H9 (cell line): ENCODE measurements around the gene SMARCE1. TPM values are rescaled to one million over a fixed set of nuclear protein-coding genes. Genes with fewer than 3 reads are reported as not detected.

ENCODE experiments used
- DNase-seq: peaks from one replicate; pipeline ENCODE4 v3.0.0-alpha.2; 2017
- H2AFZ ChIP-seq: one replicate; pipeline ENCODE4 v1.6.1; 2013; ENCODE audit warnings: mild to moderate bottlenecking, low read length, control low read depth, moderate library complexity
- H2AK5ac ChIP-seq: 2 replicates; pipeline ENCODE4 v1.6.1; 2013; ENCODE audit warnings: low read length, control low read depth, mixed read lengths; ENCODE audit not compliant: insufficient read length
- H2BK120ac ChIP-seq: one replicate; pipeline ENCODE4 v1.6.1; 2013; ENCODE audit warnings: low read depth, mild to moderate bottlenecking, low read length, control low read depth, inconsistent platforms; ENCODE audit not compliant: poor library complexity, severe bottlenecking
- H2BK12ac ChIP-seq: 2 replicates; pipeline ENCODE4 v1.6.1; 2013; ENCODE audit warnings: low read length, control low read depth, mixed read lengths, low read depth; ENCODE audit not compliant: insufficient read length
- H2BK15ac ChIP-seq: 2 replicates; pipeline ENCODE4 v1.6.1; 2013; ENCODE audit warnings: low read depth, low read length, control low read depth
- H2BK20ac ChIP-seq: one replicate; pipeline ENCODE4 v1.6.1; 2013; ENCODE audit warnings: low read depth, mild to moderate bottlenecking, low read length, control low read depth, inconsistent platforms; ENCODE audit not compliant: poor library complexity, severe bottlenecking
- H2BK5ac ChIP-seq: 2 replicates; pipeline ENCODE4 v1.6.1; 2013; ENCODE audit warnings: low read length, control low read depth, mixed read lengths; ENCODE audit not compliant: insufficient read length
- H3K14ac ChIP-seq: 2 replicates; pipeline ENCODE4 v1.6.1; 2013; ENCODE audit warnings: low read length, control low read depth; ENCODE audit not compliant: insufficient read depth
- H3K18ac ChIP-seq: 2 replicates; pipeline ENCODE4 v1.6.1; 2013; ENCODE audit warnings: low read depth, mild to moderate bottlenecking, mixed read lengths, low read length, control low read depth; ENCODE audit not compliant: insufficient read length
- H3K23ac ChIP-seq: 2 replicates; pipeline ENCODE4 v1.6.1; 2013; ENCODE audit warnings: low read length, control low read depth, mixed read lengths, low read depth; ENCODE audit not compliant: insufficient read length
- H3K23me2 ChIP-seq: 2 replicates; pipeline ENCODE4 v1.6.1; 2013; ENCODE audit warnings: low read depth, mild to moderate bottlenecking, mixed read lengths, low read length, control low read depth; ENCODE audit not compliant: insufficient read length, poor library complexity, severe bottlenecking
- H3K27ac ChIP-seq: 2 replicates; pipeline ENCODE4 v1.5.1; 2013; ENCODE audit warnings: low read length, control low read depth, mixed read lengths, low read depth; ENCODE audit not compliant: insufficient read length
- H3K27me3 ChIP-seq: 2 replicates; pipeline ENCODE4 v1.6.1; 2013; ENCODE audit warnings: low read length, control low read depth, inconsistent platforms; ENCODE audit not compliant: insufficient read depth
- H3K4ac ChIP-seq: 2 replicates; pipeline ENCODE4 v1.6.1; 2013; ENCODE audit warnings: low read depth, mild to moderate bottlenecking, control low read depth, inconsistent platforms, low read length, moderate library complexity
- H3K4me1 ChIP-seq: 2 replicates; pipeline ENCODE4 v1.6.1; 2013; ENCODE audit warnings: low read length, control low read depth, inconsistent platforms; ENCODE audit not compliant: insufficient read depth
- H3K4me2 ChIP-seq: 2 replicates; pipeline ENCODE4 v1.6.1; 2013; ENCODE audit warnings: low read length, control low read depth, mixed read lengths; ENCODE audit not compliant: insufficient read length, insufficient read depth
- H3K56ac ChIP-seq: 2 replicates; pipeline ENCODE4 v1.6.1; 2013; ENCODE audit warnings: low read depth, mild to moderate bottlenecking, mixed read lengths, low read length, control low read depth; ENCODE audit not compliant: insufficient read length
- H3K79me1 ChIP-seq: 2 replicates; pipeline ENCODE4 v1.6.1; 2013; ENCODE audit warnings: low read depth, mild to moderate bottlenecking, moderate library complexity, low read length, control low read depth, inconsistent platforms; ENCODE audit not compliant: insufficient read depth, poor library complexity, severe bottlenecking
- H3K79me2 ChIP-seq: 2 replicates; pipeline ENCODE4 v1.6.1; 2013; ENCODE audit warnings: low read length, control low read depth, inconsistent platforms; ENCODE audit not compliant: insufficient read depth
- H3K9ac ChIP-seq: 2 replicates; pipeline ENCODE4 v1.6.1; 2013; ENCODE audit warnings: low read length, control low read depth, mixed read lengths; ENCODE audit not compliant: insufficient read length; ENCODE audit errors: extremely low read depth
- H3K9me3 ChIP-seq: one replicate; pipeline ENCODE4 v1.6.1; 2013; ENCODE audit warnings: low read depth, low read length, inconsistent platforms; ENCODE audit not compliant: control insufficient read depth
- H3T11ph ChIP-seq: one replicate; pipeline ENCODE4 v1.6.1; 2013; ENCODE audit warnings: mild to moderate bottlenecking, low read length, control low read depth, inconsistent platforms
- H4K20me1 ChIP-seq: one replicate; pipeline ENCODE4 v1.6.1; 2013; ENCODE audit not compliant: control insufficient read depth, insufficient read length, insufficient read depth
- H4K5ac ChIP-seq: 2 replicates; pipeline ENCODE4 v1.6.1; 2013; ENCODE audit warnings: low read depth, mild to moderate bottlenecking, mixed read lengths, low read length, control low read depth; ENCODE audit not compliant: insufficient read length
- H4K8ac ChIP-seq: replicated peaks from 2 replicates; pipeline ENCODE4 v1.6.1; 2013; ENCODE audit warnings: low read length, control low read depth, mixed read lengths, low read depth; ENCODE audit not compliant: insufficient read length
- H4K91ac ChIP-seq: 2 replicates; pipeline ENCODE4 v1.6.1; 2013; ENCODE audit warnings: low read depth, mild to moderate bottlenecking, moderate library complexity, mixed read lengths, low read length, control low read depth; ENCODE audit not compliant: insufficient read length
- H3K27ac Mint-ChIP-seq, 3 experiments: 2 replicates in 2 of 3; 3 replicates in 1 of 3; pipeline ENCODE4 v1.8.0; 2020 to 2021; ENCODE audit warnings: mixed read lengths in 3 of 3, mild to moderate bottlenecking in 1 of 3, moderate library complexity in 1 of 3
- H3K27me3 Mint-ChIP-seq: 2 replicates; pipeline ENCODE4 v1.8.0; 2021; ENCODE audit warnings: low read depth, mild to moderate bottlenecking, moderate library complexity, mixed read lengths
- H3K36me3 Mint-ChIP-seq, 3 experiments: 2 replicates in 2 of 3; 3 replicates in 1 of 3; pipeline ENCODE4 v1.8.0; 2020 to 2021; ENCODE audit warnings: low read depth in 3 of 3, mixed read lengths in 3 of 3; ENCODE audit not compliant: insufficient read depth in 1 of 3
- H3K4me1 Mint-ChIP-seq, 2 experiments: 2 replicates each; pipeline ENCODE4 v1.8.0; 2020; ENCODE audit warnings: mixed read lengths in 2 of 2
- H3K4me3 Mint-ChIP-seq, 2 experiments: 2 replicates in 1 of 2; 3 replicates in 1 of 2; pipeline ENCODE4 v1.8.0; 2020 to 2021; ENCODE audit warnings: mild to moderate bottlenecking in 2 of 2, mixed read lengths in 2 of 2, moderate library complexity in 1 of 2
- H3K9me3 Mint-ChIP-seq, 2 experiments: 2 replicates in 1 of 2; 3 replicates in 1 of 2; pipeline ENCODE4 v1.8.0; 2020; ENCODE audit warnings: mild to moderate bottlenecking in 2 of 2, mixed read lengths in 2 of 2, moderate library complexity in 1 of 2
- WGBS: extraction: QIAGEN DNeasy Blood & Tissue Kit; methylation state at CpG from one replicate; pipeline ENCODE4 v1.1.7; 2013; ENCODE audit warnings: missing lambda C conversion rate, low lambda C conversion rate, mixed read lengths; ENCODE audit not compliant: insufficient read length; ENCODE audit errors: extremely low coverage; 5-methylcytosine and 5-hydroxymethylcytosine counted together
- total RNA-seq: library from RNA; stranded (reverse); gene quantifications from 2 replicates; pipeline ENCODE4 v1.2.1, GENCODE V29; 2021
- TF ChIP-seq, protein P1 (sequence below): fragments of 200-600 bp; sonication (generic); conservative IDR thresholded peaks from 3 replicates; pipeline ENCODE4 v1.8.0; 2021; ENCODE audit warnings: antibody characterized with exemption, mild to moderate bottlenecking

SMARCE1 gene
- total RNA-seq, 1 experiment from 2014 or later = 122 TPM

DNA sequence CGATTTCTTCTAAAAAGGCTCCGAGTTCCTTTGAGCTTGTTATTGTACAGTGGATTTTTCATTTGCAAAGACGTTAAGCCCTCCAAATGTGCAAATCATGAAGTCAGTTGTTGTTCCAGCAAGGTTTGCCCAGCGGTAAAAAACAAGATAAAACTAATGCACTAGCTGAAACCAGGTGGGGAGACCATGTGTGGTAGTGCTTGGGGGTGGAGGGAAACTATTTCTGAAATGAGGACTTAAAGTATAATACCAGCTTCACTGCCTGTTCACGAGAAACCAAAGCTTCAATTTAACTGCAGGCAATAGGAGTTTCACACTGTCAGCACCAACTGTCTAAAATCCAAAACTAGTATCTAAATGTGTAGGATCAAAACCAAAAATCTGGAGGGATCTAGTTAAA is 22.3 kb downstream of the SMARCE1 start:
- Histone ChIP-seq H3K4me1 (no peaks in the 10 kb centered on the region), H2BK5ac (no peak overlapping the region), H2AK5ac (no peak overlapping the region), H3K4ac (no peak overlapping the region), H4K5ac (no peak overlapping the region), H3K9me3 (no peaks in the 10 kb centered on the region), H3K56ac (no peak overlapping the region), H2BK15ac (no peak overlapping the region), H3T11ph (no peak overlapping the region), H2BK12ac (no peak overlapping the region), H4K8ac (no peak overlapping the region), H3K27ac (no peak overlapping the region), H3K79me1 (no peaks in the 10 kb centered on the region), H4K20me1 (no peaks in the 10 kb centered on the region), H2BK20ac (no peak overlapping the region), H3K23ac (no peak overlapping the region), H3K23me2 (no peaks in the 10 kb centered on the region), H3K18ac (no peak overlapping the region), H3K14ac (no peak overlapping the region), H3K27me3 (no peaks in the 10 kb centered on the region), H2BK120ac (no peak overlapping the region), H3K4me2 (no peak overlapping the region), H3K9ac (no peak overlapping the region), H3K79me2 (no peaks in the 10 kb centered on the region), H4K91ac (no peak overlapping the region), H2AFZ (no peak overlapping the region)
- peaks cover 6 to 22% (median 22%) of the 10 kb centered on the region in 3 experiments; a peak in 6 of 7 replicates for H3K36me3 Mint-ChIP-seq
- H3K4me3 Mint-ChIP-seq = no peak overlapping the region
- no CpG with 5 or more reads among the region's 5 CpGs for WGBS
- H3K9me3 Mint-ChIP-seq = no peaks in the 10 kb centered on the region
- no peaks in the 10 kb centered on the region; the same call in 1 of the 2 replicates for H3K27me3 Mint-ChIP-seq
- DNase-seq = no peak
- TF ChIP-seq, protein P1, sequence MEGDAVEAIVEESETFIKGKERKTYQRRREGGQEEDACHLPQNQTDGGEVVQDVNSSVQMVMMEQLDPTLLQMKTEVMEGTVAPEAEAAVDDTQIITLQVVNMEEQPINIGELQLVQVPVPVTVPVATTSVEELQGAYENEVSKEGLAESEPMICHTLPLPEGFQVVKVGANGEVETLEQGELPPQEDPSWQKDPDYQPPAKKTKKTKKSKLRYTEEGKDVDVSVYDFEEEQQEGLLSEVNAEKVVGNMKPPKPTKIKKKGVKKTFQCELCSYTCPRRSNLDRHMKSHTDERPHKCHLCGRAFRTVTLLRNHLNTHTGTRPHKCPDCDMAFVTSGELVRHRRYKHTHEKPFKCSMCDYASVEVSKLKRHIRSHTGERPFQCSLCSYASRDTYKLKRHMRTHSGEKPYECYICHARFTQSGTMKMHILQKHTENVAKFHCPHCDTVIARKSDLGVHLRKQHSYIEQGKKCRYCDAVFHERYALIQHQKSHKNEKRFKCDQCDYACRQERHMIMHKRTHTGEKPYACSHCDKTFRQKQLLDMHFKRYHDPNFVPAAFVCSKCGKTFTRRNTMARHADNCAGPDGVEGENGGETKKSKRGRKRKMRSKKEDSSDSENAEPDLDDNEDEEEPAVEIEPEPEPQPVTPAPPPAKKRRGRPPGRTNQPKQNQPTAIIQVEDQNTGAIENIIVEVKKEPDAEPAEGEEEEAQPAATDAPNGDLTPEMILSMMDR = no peak
- H3K27ac Mint-ChIP-seq = no peak overlapping the region
- H3K4me1 Mint-ChIP-seq = 0 out of 4 replicates have a peak, but pooled peaks cover 2 to 3% of the 10 kb centered on the region in 2 experiments
